ENCODE measurements around the gene PLIN5.

The PLIN5 gene

DNA sequence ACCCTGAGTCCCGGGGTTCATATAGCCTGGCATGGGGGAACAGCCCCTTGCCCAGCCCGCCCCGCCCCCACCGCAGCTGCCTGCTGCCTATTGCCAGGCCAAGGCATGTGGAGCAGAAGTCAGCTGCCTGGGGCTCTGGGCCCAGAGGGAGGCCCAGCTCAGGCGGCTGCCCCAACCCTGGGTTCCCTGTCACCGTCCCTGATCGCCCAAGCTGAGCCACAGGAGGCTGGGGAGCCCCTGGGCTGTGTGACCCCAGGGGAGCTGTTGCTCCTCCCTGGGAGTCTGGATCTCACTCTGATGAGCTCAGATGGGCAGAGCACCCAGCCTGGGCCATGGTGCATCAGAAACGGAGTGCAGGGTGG, 18.1 kb downstream of the PLIN5 start:
- H3K36me3 ChIP-seq (ENCODE audit: control insufficient read depth, insufficient read depth, low read length): no peaks in the 10 kb centered on the region
- no peaks in the 10 kb centered on the region for H3K27me3 ChIP-seq (replicated peaks; ENCODE audit: control insufficient read depth, insufficient read depth, low read length)
- no peak overlapping the region for H3K4me3 ChIP-seq (replicated peaks; ENCODE audit: low read depth, low read length)
- DNase-seq (ENCODE audit: extremely low read depth, insufficient read length): no peak
- TF ChIP-seq, protein P1, sequence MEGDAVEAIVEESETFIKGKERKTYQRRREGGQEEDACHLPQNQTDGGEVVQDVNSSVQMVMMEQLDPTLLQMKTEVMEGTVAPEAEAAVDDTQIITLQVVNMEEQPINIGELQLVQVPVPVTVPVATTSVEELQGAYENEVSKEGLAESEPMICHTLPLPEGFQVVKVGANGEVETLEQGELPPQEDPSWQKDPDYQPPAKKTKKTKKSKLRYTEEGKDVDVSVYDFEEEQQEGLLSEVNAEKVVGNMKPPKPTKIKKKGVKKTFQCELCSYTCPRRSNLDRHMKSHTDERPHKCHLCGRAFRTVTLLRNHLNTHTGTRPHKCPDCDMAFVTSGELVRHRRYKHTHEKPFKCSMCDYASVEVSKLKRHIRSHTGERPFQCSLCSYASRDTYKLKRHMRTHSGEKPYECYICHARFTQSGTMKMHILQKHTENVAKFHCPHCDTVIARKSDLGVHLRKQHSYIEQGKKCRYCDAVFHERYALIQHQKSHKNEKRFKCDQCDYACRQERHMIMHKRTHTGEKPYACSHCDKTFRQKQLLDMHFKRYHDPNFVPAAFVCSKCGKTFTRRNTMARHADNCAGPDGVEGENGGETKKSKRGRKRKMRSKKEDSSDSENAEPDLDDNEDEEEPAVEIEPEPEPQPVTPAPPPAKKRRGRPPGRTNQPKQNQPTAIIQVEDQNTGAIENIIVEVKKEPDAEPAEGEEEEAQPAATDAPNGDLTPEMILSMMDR (IDR thresholded peaks at IDR 0.05; ENCODE audit: insufficient read depth, low read length, poor library complexity, severe bottlenecking): no peak

DNA sequence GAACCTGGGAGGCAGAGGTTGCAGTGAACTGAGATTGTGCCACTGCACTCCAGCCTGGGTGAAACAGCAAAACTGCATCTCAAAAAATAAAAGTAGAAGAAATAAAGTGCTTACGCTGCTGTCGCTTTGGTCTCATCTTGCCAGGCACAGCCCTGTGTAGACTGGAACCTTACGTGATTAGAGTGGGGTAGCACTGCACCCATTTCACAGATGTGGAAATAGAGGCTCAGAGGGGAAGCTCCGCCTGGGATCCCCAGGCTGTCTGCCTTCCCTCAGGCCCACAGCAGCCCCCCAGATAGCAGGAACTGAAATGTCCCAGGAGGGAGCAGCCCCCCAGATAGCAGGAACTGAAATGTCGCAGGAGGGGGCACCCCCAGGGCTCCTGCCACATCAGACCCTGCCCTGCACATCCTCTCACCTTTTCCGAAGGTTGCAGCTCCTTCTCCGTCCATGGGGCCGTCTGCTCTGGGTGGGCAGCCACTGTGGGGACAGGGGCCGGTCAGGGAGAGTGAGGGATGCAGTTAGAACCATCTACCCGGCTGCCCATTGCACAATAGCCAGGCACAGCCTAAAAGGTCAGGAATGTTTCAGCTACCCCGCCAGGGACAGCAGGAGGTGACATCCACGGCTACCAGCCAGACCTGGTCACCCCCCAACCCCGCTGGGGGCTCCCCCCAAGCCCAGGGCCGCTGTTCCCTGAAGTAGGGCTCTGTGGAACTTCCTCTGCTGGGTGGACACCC, 18.7 kb downstream of the PLIN5 start:
- no peaks in the 10 kb centered on the region for H3K27me3 ChIP-seq (replicated peaks; ENCODE audit: control insufficient read depth, insufficient read depth, low read length)
- no peak overlapping the region for H3K4me3 ChIP-seq (replicated peaks; ENCODE audit: low read depth, low read length)
- H3K36me3 ChIP-seq (ENCODE audit: control insufficient read depth, insufficient read depth, low read length): no peaks in the 10 kb centered on the region
- TF ChIP-seq, protein P1 (IDR thresholded peaks at IDR 0.05; ENCODE audit: insufficient read depth, low read length, poor library complexity, severe bottlenecking): no peak
- DNase-seq (ENCODE audit: extremely low read depth, insufficient read length): no peak

DNA sequence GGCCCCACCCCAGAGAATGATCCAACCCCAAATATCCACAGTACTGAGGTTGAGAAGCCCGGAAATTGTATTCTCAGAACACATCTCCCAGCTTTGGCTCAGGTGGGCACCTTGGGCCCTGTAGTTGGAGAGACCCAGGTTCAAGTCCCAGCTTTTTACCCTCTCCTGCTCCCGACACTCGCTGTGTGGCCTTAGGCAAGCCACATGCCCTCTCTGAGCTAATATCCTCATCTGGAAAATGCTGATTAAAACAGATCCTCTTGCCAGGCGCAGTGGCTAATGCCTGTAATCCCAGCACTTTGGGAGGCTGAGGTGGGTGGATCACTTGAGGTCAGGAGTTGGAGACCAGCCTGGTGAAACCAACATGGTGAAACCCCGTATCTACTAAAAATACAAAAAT, 19.3 kb downstream of the PLIN5 start:
- TF ChIP-seq, protein P1 (IDR thresholded peaks at IDR 0.05; ENCODE audit: insufficient read depth, low read length, poor library complexity, severe bottlenecking): no peak
- no peaks in the 10 kb centered on the region for H3K27me3 ChIP-seq (replicated peaks; ENCODE audit: control insufficient read depth, insufficient read depth, low read length)
- H3K36me3 ChIP-seq (ENCODE audit: control insufficient read depth, insufficient read depth, low read length): no peaks in the 10 kb centered on the region

DNA sequence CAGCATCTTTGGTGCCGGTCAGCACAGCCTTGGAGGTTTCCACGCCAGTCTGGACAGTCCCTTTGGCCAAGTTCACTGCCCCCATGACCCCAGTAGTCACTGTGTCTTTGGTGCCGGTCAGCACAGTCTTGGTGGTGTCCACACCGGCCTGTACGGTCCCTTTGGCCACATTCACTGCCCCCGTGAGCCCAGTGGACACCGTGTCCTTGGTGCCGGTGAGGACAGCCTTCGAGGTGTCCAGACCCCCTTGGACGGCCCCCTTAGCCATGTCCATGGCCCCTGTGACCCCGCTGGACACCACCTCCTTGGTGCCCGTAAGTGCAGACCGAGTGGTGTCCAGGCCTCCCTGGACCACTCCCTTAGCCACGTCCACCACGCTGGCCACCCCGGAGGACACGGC, 21.8 kb downstream of the PLIN5 start:
- TF ChIP-seq, protein P1 (IDR thresholded peaks at IDR 0.05; ENCODE audit: insufficient read depth, low read length, poor library complexity, severe bottlenecking): no peak

More for the DNA sequence above, 19.3 kb downstream of the PLIN5 start:
- H3K4me3 ChIP-seq (replicated peaks; ENCODE audit: low read depth, low read length): no peak overlapping the region
- DNase-seq (ENCODE audit: extremely low read depth, insufficient read length): no peak

DNA sequence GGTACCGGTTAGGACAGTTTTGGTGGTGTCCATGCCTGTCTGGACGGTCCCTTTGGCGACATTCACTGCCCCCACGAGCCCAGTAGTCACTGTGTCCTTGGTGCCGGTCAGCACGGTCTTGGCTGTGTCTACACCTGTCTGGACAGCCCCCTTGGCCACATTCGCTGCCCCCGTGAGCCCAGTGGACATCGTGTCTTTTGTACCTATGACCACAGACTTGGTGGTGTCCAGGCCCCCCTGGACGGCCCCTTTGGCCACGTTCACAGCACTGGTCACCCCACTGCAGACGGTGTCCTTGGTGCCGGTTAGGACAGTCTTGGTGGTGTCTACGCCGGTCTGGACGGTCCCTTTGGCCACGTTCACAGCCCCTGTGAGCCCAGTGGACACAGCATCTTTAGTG, 23.0 kb downstream of the PLIN5 start:
- Histone ChIP-seq H3K36me3 (ENCODE audit: control insufficient read depth, insufficient read depth, low read length) (no peaks in the 10 kb centered on the region), H3K4me3 (replicated peaks; ENCODE audit: low read depth, low read length) (no peak overlapping the region), H3K27me3 (replicated peaks; ENCODE audit: control insufficient read depth, insufficient read depth, low read length) (no peaks in the 10 kb centered on the region)
- DNase-seq (ENCODE audit: extremely low read depth, insufficient read length): no peak
- TF ChIP-seq, protein P1 (IDR thresholded peaks at IDR 0.05; ENCODE audit: insufficient read depth, low read length, poor library complexity, severe bottlenecking): no peak

More for the DNA sequence above, 21.8 kb downstream of the PLIN5 start:
- H3K27me3 ChIP-seq (replicated peaks; ENCODE audit: control insufficient read depth, insufficient read depth, low read length): no peaks in the 10 kb centered on the region
- no peak for DNase-seq (ENCODE audit: extremely low read depth, insufficient read length)
- no peaks in the 10 kb centered on the region for H3K36me3 ChIP-seq (ENCODE audit: control insufficient read depth, insufficient read depth, low read length)
- no peak overlapping the region for H3K4me3 ChIP-seq (replicated peaks; ENCODE audit: low read depth, low read length)

Measured in GM06990 (cell line).